Measurements from ENCODE around the gene PSMB9.
"Not testable (repeated sequence)": the region's sequence is repeated elsewhere in the genome, so short reads cannot be mapped to it uniquely, and the experiment has no call there.

Gene PSMB9

DNA sequence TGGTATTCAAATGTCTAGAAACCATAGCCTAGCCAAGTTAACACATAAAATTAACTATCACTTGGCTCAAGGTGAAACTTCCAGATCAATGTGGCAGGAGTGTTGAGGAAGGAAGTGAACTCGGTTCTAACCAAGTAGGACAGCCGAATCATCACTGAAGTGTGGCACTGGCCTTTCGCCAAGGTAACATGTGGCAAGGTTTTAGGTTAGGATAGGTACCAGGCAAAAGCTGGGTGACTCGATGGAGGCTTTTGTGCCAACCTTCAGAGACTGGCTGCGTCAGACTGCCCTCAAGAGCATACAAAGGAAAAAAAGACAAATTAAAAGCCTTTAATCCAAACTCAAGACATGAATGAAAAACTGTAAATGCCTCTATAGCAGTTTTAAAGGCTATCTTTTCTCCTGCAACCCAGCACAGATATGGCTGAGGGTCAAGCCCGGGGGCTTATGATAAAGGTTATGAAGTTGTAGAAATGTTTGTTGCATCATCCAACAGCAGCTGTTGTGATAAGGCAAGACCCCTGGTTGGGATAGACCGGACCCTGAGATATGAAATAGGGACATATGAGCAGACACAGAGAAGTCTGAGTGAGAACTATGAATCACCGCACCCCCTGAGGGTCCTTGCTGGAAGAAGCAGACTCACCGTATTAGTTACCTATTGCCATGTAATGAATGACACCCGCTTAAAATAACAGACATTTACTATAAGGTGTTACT lies 11.9 kb downstream of the PSMB9 start:
- DNase-seq, result no peak

DNA sequence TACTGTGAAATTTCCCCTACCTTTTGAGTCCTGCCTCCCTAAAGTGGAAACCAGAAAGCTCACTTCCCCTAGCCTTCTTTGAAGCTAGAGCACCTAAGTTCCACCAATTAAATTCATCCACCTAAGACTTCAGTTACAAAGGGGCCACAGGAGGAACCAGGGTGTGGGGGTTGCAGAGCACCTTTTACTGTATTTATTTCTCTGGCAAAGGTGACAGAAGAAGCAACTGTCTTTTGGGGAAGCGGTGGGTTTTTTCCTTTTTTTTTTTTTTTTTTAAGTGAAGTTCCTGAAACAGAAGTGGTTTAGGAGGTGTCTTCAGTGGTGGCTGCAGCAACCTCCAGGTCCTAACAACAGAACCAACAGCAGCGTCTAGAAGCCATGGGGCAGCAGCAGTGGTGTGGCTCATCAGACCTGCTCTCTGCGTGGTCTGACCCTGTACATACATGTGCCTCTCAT lies 13.1 kb downstream of the PSMB9 start:
- DNase-seq, result no peak

DNA sequence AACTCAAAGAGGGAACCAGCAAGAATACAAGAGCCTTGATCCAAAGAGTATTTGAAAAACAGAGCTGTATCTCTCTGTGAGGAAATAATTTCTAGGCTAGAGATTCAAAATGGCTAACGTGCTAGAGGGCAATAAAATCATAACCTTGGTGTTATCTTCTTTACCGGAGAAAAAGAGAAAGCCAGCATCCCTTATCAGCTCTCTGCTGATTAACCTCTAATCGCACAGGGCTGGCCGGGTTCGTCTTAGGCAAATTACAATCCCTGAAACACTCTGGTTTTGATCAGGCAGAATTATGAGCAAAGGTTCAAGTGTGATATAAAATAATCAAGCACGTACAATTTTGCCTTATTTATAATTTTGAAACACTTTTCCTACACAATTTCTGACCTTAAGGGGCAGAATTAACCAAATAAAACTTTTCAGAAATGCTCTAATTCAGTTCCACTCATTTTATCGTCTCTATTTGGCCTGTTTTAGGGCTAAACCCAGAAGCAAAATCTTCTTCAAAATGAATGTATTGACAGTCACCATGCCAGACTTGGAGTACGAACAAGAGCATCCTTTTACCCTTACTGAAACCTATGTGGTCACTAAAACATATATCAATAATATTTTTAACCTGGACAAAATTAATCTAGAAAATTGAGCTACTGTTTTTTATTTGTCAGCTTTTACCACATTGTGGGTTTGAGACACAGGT lies 13.7 kb downstream of the PSMB9 start:
- no peak for DNase-seq

- peak; percentile 48 for DNase-seq
Measured at GRCh38 chr6:32868257-32868788, 14.3 kb downstream of the PSMB9 start.

DNA sequence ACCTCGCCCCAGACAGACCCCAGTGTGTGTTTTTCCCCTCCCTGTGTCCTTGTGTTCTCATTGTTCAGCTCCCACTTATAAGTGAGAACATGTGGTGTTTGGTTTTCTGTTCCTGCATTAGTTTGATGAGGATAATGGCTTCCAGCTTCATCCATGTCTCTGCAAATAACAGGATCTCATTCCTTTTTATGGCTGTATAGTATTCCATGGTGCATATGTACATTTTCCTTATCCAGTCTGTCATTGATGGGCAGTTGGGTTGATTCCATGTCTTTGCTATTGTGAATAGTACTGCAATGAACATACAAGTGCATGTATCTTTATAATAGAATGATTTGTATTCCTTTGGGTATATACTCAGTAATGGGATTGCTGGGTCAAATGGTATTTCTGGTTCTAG lies 20.0 kb downstream of the PSMB9 start:
- not testable (repeated sequence) for DNase-seq

- DNase-seq, result no peak
Measured at GRCh38 chr6:32876603-32877002, 22.6 kb downstream of the PSMB9 start.

GRCh38 chr6:32879691-32880090 lies 25.7 kb downstream of the PSMB9 start:
- DNase-seq, result no peak

DNA sequence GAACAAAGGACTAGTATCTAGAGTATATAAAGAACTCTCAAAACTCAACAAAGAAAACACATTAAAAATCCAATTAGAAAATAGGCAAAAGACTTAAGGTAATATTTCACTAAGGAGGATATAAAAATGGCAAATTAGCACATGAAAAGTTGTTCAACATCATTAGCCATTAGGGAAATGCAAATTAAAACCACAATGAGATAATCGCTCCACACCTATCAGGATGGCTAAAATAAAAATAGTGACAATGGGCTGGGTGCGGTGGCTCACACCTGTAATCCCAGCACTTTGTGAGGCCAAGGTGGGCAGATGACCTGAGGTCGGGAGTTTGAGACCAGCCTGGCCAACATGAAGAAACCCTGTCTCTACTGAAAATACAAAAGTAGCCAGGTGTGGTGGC lies 27.0 kb downstream of the PSMB9 start:
- not testable (repeated sequence) for DNase-seq

- no peak for DNase-seq
Measured at GRCh38 chr6:32882879-32883250, 28.9 kb downstream of the PSMB9 start.

DNA sequence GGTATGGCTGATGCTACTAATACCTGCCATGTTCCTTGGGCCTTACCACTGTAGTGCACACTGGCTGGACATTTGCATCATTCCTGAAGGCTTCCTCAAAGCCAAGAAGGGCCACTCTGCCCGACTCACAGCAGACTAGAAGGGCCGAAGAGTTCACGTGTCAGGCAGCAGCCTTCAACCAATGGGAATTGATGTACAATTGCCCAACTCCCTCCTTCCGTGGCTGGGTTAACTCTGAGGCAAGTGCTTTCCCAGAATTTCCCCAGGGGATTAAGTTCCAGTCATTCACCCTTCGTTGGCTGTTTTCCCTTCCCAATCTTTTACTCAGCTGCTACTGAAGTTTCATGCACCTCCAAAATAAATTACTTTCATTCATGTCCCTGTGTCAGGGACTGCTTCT lies 29.8 kb downstream of the PSMB9 start:
- no peak for DNase-seq

DNA sequence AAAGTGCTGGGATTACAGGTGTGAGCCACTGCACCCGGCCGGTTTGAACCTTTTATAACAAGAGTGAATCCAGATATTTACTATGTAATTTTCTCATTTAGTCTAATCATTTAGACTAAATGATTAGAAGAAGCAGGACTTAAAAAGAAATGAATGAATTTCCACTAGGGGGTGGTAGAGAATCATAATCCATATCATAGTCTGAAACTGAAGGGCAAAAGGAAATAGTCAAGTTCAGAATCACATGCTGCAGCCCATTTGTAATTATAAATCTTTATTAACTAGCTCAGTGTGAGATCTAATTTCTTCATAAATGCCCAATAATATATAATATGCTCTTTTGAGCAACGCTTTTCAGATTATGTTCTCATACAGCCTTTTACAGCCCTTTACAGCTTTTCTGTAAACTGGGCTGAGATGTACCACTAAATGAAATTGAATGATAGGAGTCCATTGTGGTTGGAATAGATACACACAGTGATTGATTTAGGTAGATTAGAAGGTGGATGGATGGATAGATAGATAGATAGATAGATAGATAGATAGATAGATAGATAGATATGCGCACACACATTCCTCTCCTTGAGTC lies 31.8 kb downstream of the PSMB9 start:
- DNase-seq, result peak; percentile 48

GRCh38 chr6:32886681-32887383 lies 32.8 kb downstream of the PSMB9 start:
- DNase-seq, result no peak

GRCh38 chr6:32887616-32888015 lies 33.6 kb downstream of the PSMB9 start:
- DNase-seq, result no peak

DNA sequence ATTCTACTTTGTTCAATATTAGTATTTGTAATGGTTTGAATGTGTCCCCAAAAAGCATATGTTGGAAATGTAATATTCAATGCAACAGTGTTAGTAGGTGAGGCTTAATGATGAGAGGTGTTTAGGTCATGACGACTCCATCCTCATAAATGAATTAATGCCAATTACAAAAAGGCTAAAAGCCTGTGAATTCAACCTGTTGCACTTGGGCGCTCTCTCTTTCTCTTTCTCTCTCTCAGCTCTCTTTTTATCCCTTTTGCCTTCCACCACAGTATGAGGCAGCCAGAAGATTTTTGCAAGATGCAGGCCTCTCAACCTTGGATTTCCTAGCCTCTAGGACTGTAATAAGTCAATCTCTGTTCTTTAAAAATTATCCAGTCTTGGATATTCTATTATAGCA lies 34.6 kb downstream of the PSMB9 start:
- DNase-seq, result no peak

DNA sequence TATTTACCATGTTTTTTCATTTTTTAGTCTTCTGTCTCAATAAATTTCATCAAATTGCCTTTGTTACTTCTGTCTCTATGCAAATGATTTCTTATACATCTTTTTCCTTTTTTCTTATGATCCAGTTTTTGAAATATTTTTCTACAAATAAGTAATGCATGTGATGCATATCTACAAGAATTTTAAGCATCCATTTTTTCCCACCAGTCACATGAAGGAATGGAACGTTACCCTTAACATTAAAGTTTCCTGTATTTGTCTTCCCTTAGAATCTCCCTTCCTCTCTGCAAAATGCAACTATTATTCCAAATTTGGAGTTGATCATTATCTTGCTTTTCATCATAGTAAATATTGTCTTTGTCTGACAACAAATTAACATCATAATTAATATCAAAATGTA lies 35.5 kb downstream of the PSMB9 start:
- DNase-seq, result no peak

GRCh38 chr6:32890831-32891230 lies 36.8 kb downstream of the PSMB9 start:
- DNase-seq, result no peak

GRCh38 chr6:32894085-32895005 lies 40.4 kb downstream of the PSMB9 start:
- DNase-seq, result peak; percentile 85

- no peak for DNase-seq
Measured at GRCh38 chr6:32895006-32895345, 41.0 kb downstream of the PSMB9 start.

DNA sequence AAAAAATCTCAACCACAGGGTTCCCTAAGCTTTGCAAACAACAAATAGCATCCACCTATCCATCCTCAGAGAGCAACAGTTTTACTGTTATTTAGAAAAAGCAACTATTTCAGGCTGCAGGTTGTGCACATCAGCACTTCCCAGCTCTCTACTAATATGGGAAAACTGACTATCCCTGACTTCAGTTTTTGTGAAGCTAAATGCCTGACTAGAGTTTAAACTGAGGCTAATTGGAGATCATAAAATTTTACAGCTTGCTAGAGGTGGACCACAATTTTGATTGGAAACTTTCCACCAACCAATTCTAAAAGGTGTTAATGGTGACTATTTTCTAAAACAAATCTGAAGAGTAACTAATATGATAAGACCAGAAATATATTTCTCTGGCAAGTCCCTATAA lies 50.0 kb downstream of the PSMB9 start:
- DNase-seq, result no peak

DNA sequence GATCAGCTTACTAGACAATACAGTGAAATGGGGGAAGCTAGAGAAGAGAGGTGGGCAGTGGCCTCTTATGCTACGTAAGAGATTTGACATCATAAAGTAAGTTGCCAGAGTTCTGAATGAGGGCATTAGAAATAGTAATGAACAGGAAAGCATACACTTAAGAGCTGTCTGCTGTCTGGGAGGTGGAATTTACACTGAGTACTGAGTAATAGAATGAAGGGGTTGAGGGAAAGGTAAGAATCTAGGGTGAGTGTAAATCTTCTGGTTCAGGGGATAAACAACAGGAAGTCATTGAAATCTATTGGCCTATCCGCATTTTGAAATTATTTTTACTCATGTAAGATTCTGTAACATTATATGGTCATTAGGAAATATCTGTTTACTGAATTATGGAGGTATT lies 51.1 kb downstream of the PSMB9 start:
- no peak for DNase-seq

DNA sequence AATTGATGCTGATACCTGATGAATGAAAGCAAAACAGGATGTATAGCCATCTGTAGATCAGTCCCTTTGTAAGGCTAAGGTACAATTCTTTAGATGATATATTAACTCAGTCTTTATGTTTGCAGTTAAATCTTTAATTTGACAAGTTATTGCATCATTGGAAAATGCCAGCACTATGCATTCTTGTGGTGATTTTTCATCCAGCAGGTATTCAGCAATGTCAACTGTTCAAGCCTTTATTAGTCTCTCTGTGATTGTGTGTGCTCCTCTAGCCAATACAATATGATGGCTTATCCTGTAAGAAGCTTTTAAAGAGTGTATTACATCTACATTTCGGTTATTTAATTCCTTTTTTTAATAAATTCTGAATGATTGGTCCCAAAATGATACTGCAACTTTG lies 52.5 kb downstream of the PSMB9 start:
- DNase-seq, result no peak

GRCh38 chr6:32908897-32909296 lies 54.9 kb downstream of the PSMB9 start:
- no peak for DNase-seq

All from NCI-H1092 (cell line).